Jurkat, Clone E6-1 (cell line): Measurements from ENCODE around the gene LY6G5C.
A peak's percentile ranks its signal among the peaks of the same experiment; 100 is the strongest.

ENCODE experiments used
- DNase-seq: peaks from one replicate; pipeline ENCODE4 v3.0.0-alpha.2; 2011; ENCODE audit warnings: low read depth, low spot score
- H3K4me3 ChIP-seq: 2 replicates; pipeline ENCODE4 v1.5.1; 2011; ENCODE audit warnings: mild to moderate bottlenecking, low read length, control low read depth, moderate library complexity

The LY6G5C gene

DNA sequence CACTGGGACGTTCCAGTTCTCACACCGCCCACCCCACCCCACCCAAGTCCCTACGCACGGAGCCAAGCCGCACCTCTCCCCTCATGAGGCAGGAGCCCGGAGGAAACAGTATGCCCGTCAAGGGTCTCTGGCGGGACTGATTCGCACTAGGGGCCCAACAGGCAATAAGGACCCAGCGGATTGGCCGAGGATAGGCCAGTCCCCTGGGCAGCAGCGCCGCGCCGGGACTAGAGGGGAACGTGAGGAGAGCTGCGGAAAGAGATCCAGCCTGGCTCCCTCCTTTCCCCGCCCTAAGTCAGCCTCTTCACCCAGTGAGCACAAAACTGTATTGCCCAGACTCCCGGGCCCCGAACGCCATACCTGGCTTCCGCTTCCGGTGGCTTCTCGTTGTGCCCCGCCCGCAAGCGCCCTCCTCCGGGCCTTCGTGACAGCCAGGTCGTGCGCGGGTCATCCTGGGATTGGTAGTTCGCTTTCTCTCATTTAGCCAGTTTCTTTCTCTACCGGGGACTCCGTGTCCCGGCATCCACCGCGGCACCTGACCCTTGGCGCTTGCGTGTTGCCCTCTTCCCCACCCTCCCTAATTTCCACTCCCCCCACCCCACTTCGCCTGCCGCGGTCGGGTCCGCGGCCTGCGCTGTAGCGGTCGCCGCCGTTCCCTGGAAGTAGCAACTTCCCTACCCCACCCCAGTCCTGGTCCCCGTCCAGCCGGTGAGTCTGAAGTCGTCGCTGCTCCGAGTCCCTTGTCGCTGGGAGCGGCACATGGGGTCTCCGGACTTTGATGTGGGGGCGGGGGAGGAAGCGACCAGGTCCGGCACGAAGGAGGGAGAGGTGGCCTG lies 15.1 kb downstream of the LY6G5C start, which contains the start of gene CSNK2B:
Gene CSNK2B (plus strand): TSS at position 580 of the 836 bp plus-strand sequence. CDS start 752 bp downstream, outside the sequence.
- peak within 1 kb of the TSS; percentile 98 for H3K4me3 ChIP-seq
- DNase-seq: peak; percentile 98

GRCh38 chr6:31664790-31665500 lies 15.9 kb downstream of the LY6G5C start, which contains the start of gene GPANK1:
Gene GPANK1, minus strand, starts transcription at chr6:31664997. Its CDS starts 519 bp downstream, at chr6:31664478.
- peak within 1 kb of the TSS; percentile 98 for H3K4me3 ChIP-seq
- peak; percentile 99 for DNase-seq

DNA sequence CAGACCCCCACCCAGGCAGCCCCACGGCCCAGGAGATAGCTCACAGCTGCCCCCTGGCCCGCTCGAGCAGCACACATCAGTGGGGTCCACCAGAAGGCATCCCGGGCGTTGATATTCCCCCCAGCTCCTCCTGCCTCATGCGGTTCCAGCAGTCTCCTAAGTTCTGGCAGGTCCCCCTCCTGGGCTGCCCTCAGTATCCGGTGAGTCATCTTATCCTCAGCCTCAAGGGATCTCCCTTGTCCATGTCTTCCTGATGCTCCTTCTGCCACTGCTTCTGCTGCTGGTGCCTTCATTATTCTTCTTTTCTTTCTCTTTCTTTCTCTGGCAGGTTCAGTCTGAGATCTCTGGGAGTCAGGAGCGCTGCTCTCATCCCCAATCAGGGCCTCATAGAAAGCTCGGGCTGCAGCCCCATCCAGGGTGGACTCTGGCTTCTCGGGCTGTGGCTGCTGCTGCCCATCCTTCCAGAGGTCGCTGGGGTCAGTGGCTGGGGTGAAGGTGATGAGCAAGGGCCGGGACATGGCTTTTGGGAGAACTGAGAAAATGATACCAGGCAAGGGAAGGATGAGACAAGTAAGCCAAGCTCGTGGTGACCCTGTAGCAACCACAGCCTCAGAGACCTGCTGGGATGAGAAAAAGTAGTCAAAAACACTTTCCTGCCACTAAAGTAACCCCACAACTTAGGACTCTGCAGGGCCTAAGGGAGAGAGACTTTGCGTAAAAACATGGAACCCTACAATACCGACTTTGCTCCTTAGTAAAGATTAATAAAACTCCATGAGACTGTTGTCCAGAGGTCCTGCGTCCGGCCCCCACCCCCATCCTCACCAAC lies 16.7 kb downstream of the LY6G5C start:
- DNase-seq: no peak
- peak overlapping the region; percentile 98 for H3K4me3 ChIP-seq

DNA sequence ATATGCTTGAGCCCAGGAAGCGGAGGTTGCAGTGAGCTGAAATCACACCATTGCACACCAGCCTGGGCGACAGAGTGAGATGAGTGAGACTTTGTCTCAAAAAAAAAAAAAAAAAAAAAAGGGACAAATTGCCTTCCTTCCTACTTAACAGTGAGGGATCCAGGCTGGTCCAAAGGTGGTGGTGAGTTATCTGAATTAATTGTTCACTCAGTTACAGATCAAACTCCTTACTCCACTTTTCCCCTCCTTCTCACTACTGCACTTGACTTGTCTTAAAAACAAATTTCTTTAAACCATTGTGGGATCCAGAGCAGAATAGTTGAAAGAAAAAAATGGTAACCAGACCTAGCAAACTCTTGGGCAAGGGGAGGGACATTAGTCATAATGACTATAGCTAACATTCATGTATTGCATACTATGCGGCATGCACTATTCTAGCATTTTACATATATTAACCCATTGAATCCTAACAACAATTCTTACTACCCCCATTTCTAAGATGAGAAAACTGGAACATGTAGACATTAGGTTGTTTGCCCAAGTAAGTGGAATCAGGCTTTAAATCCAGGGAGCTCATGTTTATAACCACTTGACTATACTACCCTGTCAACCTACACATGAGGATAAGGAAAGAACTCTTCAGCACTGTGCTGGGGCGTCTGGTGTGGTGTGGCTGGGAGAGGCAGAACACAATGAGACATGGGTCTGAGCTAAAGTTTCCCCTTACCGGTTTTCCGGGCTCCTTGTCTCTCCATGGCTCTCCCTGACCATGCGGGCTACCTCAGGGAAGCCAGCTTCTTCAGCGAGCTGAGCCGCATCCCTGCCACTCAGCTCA lies 17.5 kb downstream of the LY6G5C start:
- DNase-seq: no peak
- peak overlapping the region; percentile 98 for H3K4me3 ChIP-seq

- no peak overlapping the region for H3K4me3 ChIP-seq
- DNase-seq: no peak
Observed at GRCh38 chr6:31662124-31662723, 18.6 kb downstream of the LY6G5C start.

DNA sequence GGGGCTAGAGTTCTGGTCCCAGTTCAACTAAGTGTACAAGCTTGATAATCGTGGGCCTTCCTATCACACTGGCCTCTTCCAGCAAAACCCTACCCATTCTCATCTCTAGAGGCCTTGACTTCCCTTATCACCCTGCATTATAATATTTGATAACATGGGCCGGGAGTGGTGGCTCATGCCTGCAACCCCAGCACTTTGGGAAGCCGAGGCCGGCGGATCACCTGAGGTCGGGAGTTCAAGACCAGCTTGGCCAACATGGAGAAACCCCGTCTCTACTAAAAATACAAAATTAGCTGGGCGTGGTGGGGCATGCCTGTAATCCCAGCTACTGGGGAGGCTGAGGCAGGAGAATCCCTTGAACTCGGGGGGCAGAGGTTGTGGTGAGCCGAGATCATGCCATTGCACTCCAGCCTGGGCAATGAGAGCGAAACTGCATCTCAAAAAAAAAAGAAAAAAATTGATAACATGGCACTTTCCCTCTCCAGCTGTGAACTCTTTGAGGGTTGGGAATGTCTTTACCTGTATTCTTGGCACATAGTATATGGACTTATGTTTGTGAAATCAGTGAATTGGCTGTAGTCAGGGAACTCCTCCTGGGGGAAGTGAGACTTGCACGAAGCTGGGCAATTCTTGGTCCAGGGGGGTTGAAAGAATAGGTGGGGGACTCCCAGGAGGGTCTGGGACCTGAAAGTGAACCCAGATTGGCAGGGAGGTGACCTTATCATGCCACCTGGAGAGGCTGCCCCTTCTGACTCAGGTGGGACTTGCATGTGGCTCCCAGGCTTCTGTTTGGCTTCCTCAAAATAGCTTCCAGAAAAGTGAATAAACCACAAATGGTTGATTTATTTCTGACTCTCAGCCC lies 19.4 kb downstream of the LY6G5C start:
- DNase-seq: no peak
- peak overlapping the region; percentile 88 for H3K4me3 ChIP-seq

GRCh38 chr6:31660381-31661261 lies 20.2 kb downstream of the LY6G5C start, which contains the start of gene C6orf47:
Gene C6orf47, minus strand, starts transcription at chr6:31660778. Its CDS starts 831 bp downstream, at chr6:31659947.
- peak within 1 kb of the TSS; percentile 88 for H3K4me3 ChIP-seq

GRCh38 chr6:31659649-31660380 lies 21.1 kb downstream of the LY6G5C start:
- DNase-seq: no peak
- H3K4me3 ChIP-seq: peak overlapping the region; percentile 88

More at GRCh38 chr6:31660381-31661261, 20.2 kb downstream of the LY6G5C start, which contains the start of gene C6orf47:
- DNase-seq: peak; percentile 73

GRCh38 chr6:31658983-31659648 lies 21.8 kb downstream of the LY6G5C start:
- DNase-seq: no peak
- peak overlapping the region; percentile 88 for H3K4me3 ChIP-seq

DNA sequence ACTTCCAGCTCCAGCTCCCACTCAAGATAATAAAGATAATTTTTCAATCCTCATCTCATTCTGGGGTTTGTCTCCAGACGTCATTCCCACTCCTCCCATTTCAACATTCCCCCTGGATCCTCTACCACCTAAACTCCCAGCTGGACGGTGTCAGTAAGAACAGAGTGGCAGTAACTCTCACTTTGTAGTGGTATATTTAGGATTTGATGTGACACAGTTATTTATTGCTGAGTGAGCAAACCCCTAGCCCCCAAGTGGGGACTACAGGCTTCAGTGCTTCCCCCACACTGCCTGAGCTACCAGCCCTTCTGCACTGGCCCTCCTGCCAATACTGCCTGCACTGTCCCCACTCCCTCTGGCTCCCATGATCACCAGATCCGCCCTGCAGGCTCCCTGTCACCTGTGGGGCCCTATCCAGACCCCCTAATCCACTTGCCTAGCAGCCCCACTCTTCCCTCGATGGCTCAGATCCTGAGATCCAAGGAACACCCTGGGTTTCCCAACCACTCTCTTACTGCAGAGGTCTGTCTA lies 22.6 kb downstream of the LY6G5C start:
- H3K4me3 ChIP-seq: no peak overlapping the region
- no peak for DNase-seq

- no peak for DNase-seq
- H3K4me3 ChIP-seq: no peak overlapping the region
Observed at GRCh38 chr6:31657406-31658157, 23.3 kb downstream of the LY6G5C start.

DNA sequence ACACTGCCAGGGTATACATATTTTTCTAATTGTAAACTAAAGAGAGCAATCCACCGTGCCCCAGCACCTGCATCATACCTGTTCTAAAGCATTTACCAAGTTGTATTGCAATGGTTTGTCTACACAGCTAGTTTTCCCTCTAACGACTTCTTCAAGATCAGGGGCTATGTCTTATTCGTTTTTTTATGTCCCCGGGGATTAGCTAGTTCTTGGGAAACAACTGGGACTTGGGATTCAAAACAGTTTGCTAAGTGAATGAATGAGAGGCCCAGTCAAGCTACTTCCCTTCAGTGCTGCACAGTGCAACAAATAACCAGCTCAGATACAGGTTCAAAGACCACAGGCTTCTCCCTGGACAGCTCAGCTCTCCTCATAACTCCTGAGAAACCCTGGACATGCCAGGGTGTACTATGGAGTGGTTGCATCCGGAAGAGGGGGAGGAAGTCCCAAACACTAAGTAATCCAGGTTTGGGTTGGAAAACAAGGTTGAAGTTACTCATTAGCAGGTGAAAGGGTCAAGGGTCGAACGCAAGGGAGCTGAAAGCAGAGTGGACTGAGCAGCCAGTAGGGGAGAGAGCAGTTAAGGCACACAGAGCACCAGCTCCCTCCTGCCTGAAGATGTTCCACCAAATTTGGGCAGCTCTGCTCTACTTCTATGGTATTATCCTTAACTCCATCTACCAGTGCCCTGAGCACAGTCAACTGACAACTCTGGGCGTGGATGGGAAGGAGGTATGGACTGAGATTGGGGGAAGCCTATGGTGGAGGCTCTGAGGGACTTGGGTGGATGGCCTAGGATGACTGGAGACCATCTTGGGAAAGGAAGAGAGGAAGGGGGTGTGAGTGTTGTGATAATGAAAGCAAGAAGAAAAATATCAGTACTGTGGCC lies 25.3 kb downstream of the LY6G5C start, which contains the start of gene APOM:
Gene APOM (plus strand): TSS at position 546 of the 889 bp plus-strand sequence. CDS start 73 bp downstream, at position 619.
- no peak for DNase-seq
- no peak within 1 kb of the TSS for H3K4me3 ChIP-seq
